NCI-H146 (cell line): ENCODE data around the gene PRG3.

Experiments used
- DNase-seq: peaks from one replicate; lab custom pipeline; 2025; lab: John Stamatoyannopoulos, UW

The PRG3 gene

GRCh38 chr11:57359396-57359795 lies 21.6 kb downstream of the PRG3 start:
- DNase-seq, result no peak

- no peak for DNase-seq
Measured at GRCh38 chr11:57358991-57359390, 22.0 kb downstream of the PRG3 start.

- no peak for DNase-seq
Measured at GRCh38 chr11:57358543-57358961, 22.4 kb downstream of the PRG3 start.

- DNase-seq, result no peak
Measured at GRCh38 chr11:57357856-57358255, 23.1 kb downstream of the PRG3 start.

- DNase-seq, result no peak
Measured at GRCh38 chr11:57357310-57357709, 23.6 kb downstream of the PRG3 start.

GRCh38 chr11:57356268-57356667 lies 24.7 kb downstream of the PRG3 start:
- DNase-seq, result no peak

- no peak for DNase-seq
Measured at GRCh38 chr11:57354699-57355098, 26.3 kb downstream of the PRG3 start.

- DNase-seq, result no peak
Measured at GRCh38 chr11:57353852-57354251, 27.1 kb downstream of the PRG3 start.

- no peak for DNase-seq
Measured at GRCh38 chr11:57353446-57353845, 27.5 kb downstream of the PRG3 start.

- DNase-seq, result no peak
Measured at GRCh38 chr11:57353036-57353435, 27.9 kb downstream of the PRG3 start.

- peak; percentile 44 for DNase-seq
Measured at GRCh38 chr11:57349491-57350274, 31.3 kb downstream of the PRG3 start.

GRCh38 chr11:57348636-57349313 lies 32.2 kb downstream of the PRG3 start:
- DNase-seq, result no peak

GRCh38 chr11:57348052-57348451 lies 32.9 kb downstream of the PRG3 start:
- no peak for DNase-seq

- no peak for DNase-seq
Measured at GRCh38 chr11:57347336-57347735, 33.6 kb downstream of the PRG3 start.

GRCh38 chr11:57345555-57346211 lies 35.3 kb downstream of the PRG3 start:
- DNase-seq, result peak; percentile 80

GRCh38 chr11:57344826-57345225 lies 36.1 kb downstream of the PRG3 start:
- no peak for DNase-seq

- no peak for DNase-seq
Measured at GRCh38 chr11:57343825-57344224, 37.1 kb downstream of the PRG3 start.

- DNase-seq, result no peak
Measured at GRCh38 chr11:57342702-57343101, 38.2 kb downstream of the PRG3 start.

GRCh38 chr11:57341250-57341808 lies 39.6 kb downstream of the PRG3 start:
- no peak for DNase-seq

- no peak for DNase-seq
Measured at GRCh38 chr11:57340039-57340615, 40.8 kb downstream of the PRG3 start.

GRCh38 chr11:57339328-57339727 lies 41.6 kb downstream of the PRG3 start:
- DNase-seq, result no peak

GRCh38 chr11:57338142-57338541 lies 42.8 kb downstream of the PRG3 start, which contains the start of gene P2RX3:
P2RX3 (plus strand) TSS chr11:57338352; CDS start chr11:57338551, 199 bp downstream.
- no peak for DNase-seq
